Thyroid gland (tissue), 4 donors: ENCODE measurements around the gene CDH4. TPM values are rescaled to one million over a fixed set of nuclear protein-coding genes. Genes with fewer than 3 reads are reported as not detected.

Source experiments
- DNase-seq, 2 donors: peaks; one replicate each; pipeline ENCODE4 v3.0.0-alpha.2; 2019
- H3K27ac ChIP-seq, 3 donors: fragments of 200-600 bp; sonication (generic); 1 replicate in 2 of 3; 2 replicates in 1 of 3; pipeline ENCODE4 v1.5.1; 2016 to 2019; ENCODE audit warnings: mild to moderate bottlenecking in 1 of 3, moderate library complexity in 1 of 3
- H3K27me3 ChIP-seq: fragments of 200-600 bp; sonication (generic); one replicate; pipeline ENCODE4 v1.5.1; 2019
- H3K36me3 ChIP-seq, 2 donors: fragments of 200-600 bp; sonication (generic); one replicate each; pipeline ENCODE4 v1.5.1; 2016 to 2019
- H3K4me1 ChIP-seq, 2 donors: fragments of 200-600 bp; sonication (generic); one replicate each; pipeline ENCODE4 v1.5.1; 2017 to 2019
- H3K4me3 ChIP-seq, 3 donors: fragments of 200-600 bp; sonication (generic); replicated peaks in 1 of 3; 1 replicate in 2 of 3; 2 replicates in 1 of 3; pipeline ENCODE4 v1.5.1; 2016; ENCODE audit warnings: mild to moderate bottlenecking in 1 of 3
- H3K9me3 ChIP-seq: fragments of 200-600 bp; sonication (generic); one replicate; pipeline ENCODE4 v1.5.1; 2017
- CTCF ChIP-seq, 6 experiments: fragments of 200-600 bp in 3 of 6; fragments of 450-650 bp in 3 of 6; sonication (generic) in 3 of 6; IDR thresholded peaks; one replicate each; pipeline ENCODE4 v1.5.1; 2016 to 2019; ENCODE audit warnings: antibody characterized with exemption in 6 of 6, mild to moderate bottlenecking in 2 of 6, inconsistent platforms in 1 of 6, moderate library complexity in 1 of 6
- POLR2A ChIP-seq, 2 donors: fragments of 450-650 bp; IDR thresholded peaks; one replicate each; pipeline ENCODE4 v1.6.1; 2017; ENCODE audit warnings: antibody characterized with exemption in 2 of 2, mild to moderate bottlenecking in 2 of 2, moderate library complexity in 1 of 2
- WGBS, 2 donors: methylation state at CpG; one replicate each; pipeline ENCODE4 v1.1.5; 2017; 5-methylcytosine and 5-hydroxymethylcytosine counted together
- intact Hi-C: fragments of 100-400 bp; cut with DNase I; formaldehyde crosslinking; loops from one replicate; pipeline ENCODE4 v1.15.1; 2023
- total RNA-seq, 4 donors: library from RNA; depleted of rRNA; stranded (reverse); fragments of >200 nt; gene quantifications; one replicate each; pipeline ENCODE4 v1.2.3, GENCODE V29; 2016

CDH4 gene
- total RNA-seq, 4 donors from 2014 or later, result 0.22 to 0.29 (median 0.29) TPM; not detected in 1

GRCh38 chr20:61879694-61880093, 627.6 kb downstream of the CDH4 start:
- no peak for DNase-seq
- no peak overlapping the region for H3K4me3 ChIP-seq
- 88 to 91% methylated on average over 16 to 19 of the region's 19 CpGs for WGBS, 2 donors
- no peaks in the 10 kb centered on the region for H3K27me3 ChIP-seq
- intact Hi-C loops, result no loop called here
- H3K4me1 ChIP-seq, result no peaks in the 10 kb centered on the region
- no peak overlapping the region for H3K27ac ChIP-seq
- H3K36me3 ChIP-seq, result no peaks in the 10 kb centered on the region
- TF ChIP-seq POLR2A (IDR thresholded peaks at IDR 0.05) (no peak), CTCF (IDR thresholded peaks at IDR 0.05) (no peak)
- H3K9me3 ChIP-seq, result no peaks in the 10 kb centered on the region

GRCh38 chr20:61880706-61881105, 628.6 kb downstream of the CDH4 start:
- H3K4me1 ChIP-seq, result no peaks in the 10 kb centered on the region
- no peaks in the 10 kb centered on the region for H3K9me3 ChIP-seq
- no peaks in the 10 kb centered on the region for H3K36me3 ChIP-seq
- no peak overlapping the region for H3K4me3 ChIP-seq
- H3K27ac ChIP-seq, result no peak overlapping the region
- 93% methylated on average over 8 of the region's 8 CpGs; no CpG with 5 or more reads in 1 of the 2 donors for WGBS, 2 donors
- intact Hi-C loops, result no loop called here
- TF ChIP-seq POLR2A (IDR thresholded peaks at IDR 0.05), result no peak
- no peaks in the 10 kb centered on the region for H3K27me3 ChIP-seq
- no peak for DNase-seq

GRCh38 chr20:61881416-61881815, 629.4 kb downstream of the CDH4 start:
- 69 to 72% methylated on average over 9 to 18 of the region's 19 CpGs for WGBS, 2 donors
- no peak overlapping the region for H3K27ac ChIP-seq
- TF ChIP-seq CTCF (IDR thresholded peaks at IDR 0.05) (no peak), POLR2A (IDR thresholded peaks at IDR 0.05) (no peak)
- H3K4me3 ChIP-seq, result no peak overlapping the region
- no peaks in the 10 kb centered on the region for H3K36me3 ChIP-seq
- DNase-seq, result no peak
- intact Hi-C loops, result no loop called here
- no peaks in the 10 kb centered on the region for H3K27me3 ChIP-seq
- H3K4me1 ChIP-seq, result no peaks in the 10 kb centered on the region
- no peaks in the 10 kb centered on the region for H3K9me3 ChIP-seq

GRCh38 chr20:61881861-61882260, 629.8 kb downstream of the CDH4 start:
- no peak overlapping the region for H3K27ac ChIP-seq
- WGBS, 2 donors, result 78 to 93% methylated on average over 9 to 13 of the region's 13 CpGs

GRCh38 chr20:61882716-61883615, 630.9 kb downstream of the CDH4 start:
- H3K27ac ChIP-seq, result no peak overlapping the region
- H3K36me3 ChIP-seq, result no peaks in the 10 kb centered on the region
- H3K4me1 ChIP-seq, result no peaks in the 10 kb centered on the region
- intact Hi-C loops, result no loop called here
- no peaks in the 10 kb centered on the region for H3K27me3 ChIP-seq
- H3K4me3 ChIP-seq, result no peak overlapping the region
- H3K9me3 ChIP-seq, result no peaks in the 10 kb centered on the region
- TF ChIP-seq CTCF (IDR thresholded peaks at IDR 0.05), result no peak
- TF ChIP-seq POLR2A (IDR thresholded peaks at IDR 0.05), result no peak
- DNase-seq, result no peak
- 69 to 76% methylated on average over 31 to 32 of the region's 32 CpGs for WGBS, 2 donors

More at GRCh38 chr20:61881861-61882260, 629.8 kb downstream of the CDH4 start:
- H3K36me3 ChIP-seq, result no peaks in the 10 kb centered on the region
- TF ChIP-seq CTCF (IDR thresholded peaks at IDR 0.05), result no peak
- no peak for TF ChIP-seq POLR2A (IDR thresholded peaks at IDR 0.05)
- no peaks in the 10 kb centered on the region for H3K4me1 ChIP-seq
- H3K4me3 ChIP-seq, result no peak overlapping the region
- DNase-seq, result no peak
- intact Hi-C loops, result no loop called here
- no peaks in the 10 kb centered on the region for H3K27me3 ChIP-seq
- no peaks in the 10 kb centered on the region for H3K9me3 ChIP-seq
